Activated CD8-positive, alpha-beta memory T cell treated with anti-CD3 and anti-CD28 coated beads for 48 hours (primary cell): ENCODE results near the gene ATG13.

Experiments used
- DNase-seq, 3 experiments: peaks; one replicate each; pipeline ENCODE4 v3.0.0-alpha.2; 2020; ENCODE audit warnings: low read depth in 2 of 3, low spot score in 2 of 3

ATG13 gene

GRCh38 chr11:46604796-46605195 lies 12.6 kb upstream of the ATG13 start:
- no peak for DNase-seq

GRCh38 chr11:46607516-46607915 lies 9.8 kb upstream of the ATG13 start:
- DNase-seq: no peak

- DNase-seq: no peak
Measured at GRCh38 chr11:46609386-46609785, 8.0 kb upstream of the ATG13 start.

GRCh38 chr11:46611526-46612304 lies 5.6 kb upstream of the ATG13 start:
- DNase-seq: no peak

GRCh38 chr11:46612326-46612725 lies 5.0 kb upstream of the ATG13 start:
- DNase-seq: no peak

DNA sequence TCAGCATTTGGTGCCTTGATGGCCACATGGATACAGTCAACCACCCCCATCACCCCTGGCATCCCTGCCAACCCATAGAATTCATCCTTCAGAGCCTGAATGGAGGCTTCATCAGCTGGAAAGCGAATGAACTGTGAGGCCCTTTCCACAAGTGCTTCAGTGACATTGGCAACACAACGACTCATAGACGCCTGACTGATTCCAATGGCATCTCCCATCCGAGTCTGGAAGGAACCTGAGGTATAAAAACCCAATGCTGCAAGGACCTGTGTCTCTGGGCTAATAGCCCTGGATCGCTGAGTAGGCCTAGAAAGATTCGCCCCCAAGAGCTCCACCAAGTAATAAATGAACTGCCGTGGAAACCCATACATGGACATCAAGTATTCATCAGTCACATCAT lies 1.6 kb upstream of the ATG13 start:
- DNase-seq: no peak

DNA sequence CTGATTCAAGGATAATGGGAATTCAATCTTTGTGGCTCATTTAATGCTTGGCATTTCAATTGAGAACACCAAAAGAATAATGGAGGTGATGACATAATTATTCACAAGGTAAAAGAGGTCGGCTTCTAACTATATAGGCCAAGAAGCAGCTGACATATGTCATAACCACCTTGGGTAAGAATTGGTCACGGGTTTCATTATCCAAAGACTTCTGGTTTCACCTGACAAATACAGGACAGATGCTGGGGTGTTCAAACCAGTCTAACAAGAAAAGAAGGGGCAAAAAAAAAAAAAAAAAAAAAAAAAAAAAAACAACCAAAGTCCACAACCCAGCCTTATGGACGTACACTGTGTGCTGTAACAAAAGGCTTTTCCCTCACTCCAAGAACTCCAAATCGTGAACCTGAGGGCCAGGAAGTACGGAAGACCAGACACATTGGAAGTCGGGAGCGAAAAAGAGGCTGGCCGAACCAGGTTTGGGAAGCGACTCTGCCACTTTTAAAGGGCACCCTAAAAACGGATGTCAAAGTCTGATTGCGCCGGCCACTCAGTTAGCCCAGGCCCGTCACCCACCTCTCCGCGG lies 711 bp upstream of the ATG13 start:
- no peak for DNase-seq

GRCh38 chr11:46617972-46618314 lies 590 bp downstream of the ATG13 start:
- DNase-seq: no peak

DNA sequence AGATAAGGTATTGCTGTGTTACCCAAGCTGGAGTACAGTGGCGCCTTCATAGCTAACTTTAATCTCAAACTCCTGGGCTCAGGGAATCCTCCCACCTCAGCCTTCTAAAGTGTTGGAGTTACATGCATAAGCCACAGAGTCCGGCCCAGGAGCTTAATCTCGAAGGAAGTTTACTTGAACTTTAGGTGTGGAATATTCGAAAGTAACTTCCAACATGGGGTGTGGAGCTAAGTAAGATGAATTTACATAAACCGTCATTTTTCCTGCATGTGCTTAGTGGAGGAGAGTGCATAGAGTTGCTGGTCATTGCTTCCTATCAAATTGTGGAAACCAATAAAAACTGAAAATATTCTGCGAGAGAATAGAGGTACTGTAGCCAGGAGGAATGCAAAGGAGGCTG lies 1.5 kb downstream of the ATG13 start:
- no peak for DNase-seq

- no peak for DNase-seq
Measured at GRCh38 chr11:46625406-46625805, 8.1 kb downstream of the ATG13 start.

GRCh38 chr11:46628961-46629360 lies 11.6 kb downstream of the ATG13 start:
- DNase-seq: no peak

DNA sequence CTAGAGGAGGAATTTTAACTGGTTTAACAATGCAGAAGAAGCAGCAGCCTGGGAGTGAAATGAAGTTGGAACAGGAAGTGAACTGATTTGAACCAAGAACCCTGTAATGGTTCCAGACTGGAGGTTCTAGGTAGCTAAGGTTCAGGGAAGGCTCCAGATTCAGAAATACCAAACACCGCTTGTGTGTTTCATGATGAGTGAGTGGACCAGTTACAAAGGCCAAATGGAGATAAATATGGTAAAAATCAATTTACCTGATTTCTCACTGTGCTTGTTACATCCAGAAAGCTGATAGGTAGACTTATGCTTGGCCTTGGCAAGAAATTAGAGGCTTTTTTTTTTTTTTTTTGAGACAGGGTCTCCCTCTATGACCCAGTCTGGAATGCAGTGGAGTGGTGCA lies 12.9 kb downstream of the ATG13 start:
- DNase-seq: no peak

DNA sequence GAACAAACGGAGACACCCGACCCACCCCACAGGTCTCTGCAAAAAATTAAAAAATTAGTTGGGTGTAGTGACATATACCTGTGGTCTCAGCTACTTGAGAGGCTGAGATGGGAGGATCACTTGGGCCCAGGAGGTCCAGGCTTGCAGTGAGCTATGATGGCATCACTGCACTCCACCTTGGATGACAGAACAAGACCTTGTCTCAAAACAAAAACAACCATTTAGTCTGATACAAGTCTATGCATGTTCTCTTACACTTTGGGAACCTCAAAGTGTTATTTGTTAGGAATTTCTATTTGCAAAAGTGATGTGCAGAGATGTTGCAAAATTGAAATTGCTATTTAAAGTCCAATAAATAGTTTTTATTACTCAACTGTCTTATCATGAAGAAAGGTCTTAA lies 14.3 kb downstream of the ATG13 start:
- DNase-seq: no peak

GRCh38 chr11:46632502-46632901 lies 15.1 kb downstream of the ATG13 start:
- DNase-seq: no peak

- no peak for DNase-seq
Measured at GRCh38 chr11:46633291-46634217, 16.2 kb downstream of the ATG13 start.

DNA sequence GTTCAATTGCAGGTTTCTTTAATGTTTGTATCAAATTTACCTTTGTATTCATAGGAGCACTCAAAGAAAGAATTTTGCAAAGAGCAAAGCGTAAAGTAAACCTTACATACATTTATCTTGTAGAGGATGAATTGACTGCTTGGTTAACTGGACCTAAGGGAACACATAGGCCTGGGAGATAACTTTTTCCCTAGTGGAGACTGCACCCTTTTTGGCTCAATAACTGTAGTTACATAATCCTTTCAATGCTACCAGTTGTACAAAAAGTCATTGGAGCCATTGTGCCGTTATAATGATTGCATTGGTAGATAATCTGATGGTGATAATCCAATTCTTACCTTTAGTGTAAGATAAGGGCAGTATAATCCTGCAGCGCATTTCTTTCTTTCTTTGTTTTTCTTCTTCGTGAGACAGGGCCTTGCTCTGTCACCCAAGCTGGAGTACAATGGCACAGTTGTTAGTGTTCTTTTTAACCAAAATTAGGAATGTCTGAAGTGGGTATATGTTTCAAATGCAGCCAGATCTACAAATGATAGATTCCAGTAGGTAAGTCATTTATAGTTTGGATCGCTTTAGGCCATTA lies 18.3 kb downstream of the ATG13 start:
- DNase-seq: no peak

GRCh38 chr11:46637546-46637945 lies 20.2 kb downstream of the ATG13 start:
- no peak for DNase-seq

GRCh38 chr11:46639197-46639839 lies 22.0 kb downstream of the ATG13 start:
- no peak for DNase-seq

DNA sequence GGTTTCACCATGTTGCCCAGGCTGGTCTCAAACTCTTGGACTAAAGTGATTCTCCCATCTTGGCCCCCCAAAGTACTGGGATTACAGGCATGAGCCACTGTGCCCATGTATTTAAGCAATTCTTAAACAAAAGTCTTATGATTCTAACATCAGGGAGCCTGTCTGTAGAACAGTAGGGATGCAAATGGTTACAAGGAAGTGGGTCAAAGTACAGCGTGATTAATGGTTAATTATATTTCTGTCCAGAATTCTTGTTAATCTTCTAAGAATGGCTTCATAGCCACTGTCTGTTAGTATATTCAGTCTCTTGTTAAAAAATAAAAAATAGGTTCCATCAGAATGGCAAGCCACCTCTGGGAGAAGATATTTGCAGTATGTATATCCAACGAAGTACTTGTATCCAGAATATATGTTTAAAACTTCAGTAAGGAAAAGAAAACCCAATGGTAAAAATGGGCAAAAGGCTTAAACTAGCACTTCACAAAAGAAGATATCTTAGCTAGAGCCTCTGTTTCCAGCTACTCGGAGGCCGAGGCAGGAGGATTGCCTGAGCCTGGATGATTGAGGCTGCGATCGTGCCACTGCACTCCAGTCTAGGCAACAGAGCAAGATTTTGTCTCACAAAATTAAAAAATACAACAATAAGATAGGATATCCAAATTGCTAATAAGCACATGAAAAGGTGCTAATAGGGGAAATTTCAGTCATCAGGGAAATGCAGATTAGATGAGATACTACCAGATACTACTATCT lies 22.9 kb downstream of the ATG13 start:
- DNase-seq: no peak

DNA sequence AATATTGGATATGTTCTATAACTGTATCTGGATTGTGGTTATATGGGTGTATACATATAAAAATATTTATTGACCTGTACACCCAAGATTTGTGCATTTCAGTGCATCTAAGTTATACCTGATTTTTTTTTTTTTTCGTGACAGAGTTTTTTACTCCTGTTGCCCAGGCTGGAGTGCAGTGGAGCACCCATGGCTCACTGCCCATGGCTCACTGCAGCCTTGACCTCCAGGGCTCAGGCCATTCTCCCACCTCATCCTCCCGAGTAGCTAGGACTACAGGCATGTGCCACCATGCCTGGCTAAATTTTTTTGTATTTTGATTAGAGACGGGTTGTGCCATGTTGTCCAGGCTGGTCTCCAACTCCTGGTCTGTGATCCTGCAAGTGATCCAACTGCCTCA lies 24.3 kb downstream of the ATG13 start:
- no peak for DNase-seq
